Measurements from ENCODE around the gene SIKE1. TPM values are rescaled to one million over a fixed set of nuclear protein-coding genes. Genes with fewer than 3 reads are reported as not detected.
"Not testable (repeated sequence)": the region's sequence is repeated elsewhere in the genome, so short reads cannot be mapped to it uniquely, and the experiment has no call there.

SIKE1 gene
- polyA plus RNA-seq, 1 donor (not counting 4 experiments of a cell fraction or from before 2014, with no cell fraction given), result 40.3 TPM

DNA sequence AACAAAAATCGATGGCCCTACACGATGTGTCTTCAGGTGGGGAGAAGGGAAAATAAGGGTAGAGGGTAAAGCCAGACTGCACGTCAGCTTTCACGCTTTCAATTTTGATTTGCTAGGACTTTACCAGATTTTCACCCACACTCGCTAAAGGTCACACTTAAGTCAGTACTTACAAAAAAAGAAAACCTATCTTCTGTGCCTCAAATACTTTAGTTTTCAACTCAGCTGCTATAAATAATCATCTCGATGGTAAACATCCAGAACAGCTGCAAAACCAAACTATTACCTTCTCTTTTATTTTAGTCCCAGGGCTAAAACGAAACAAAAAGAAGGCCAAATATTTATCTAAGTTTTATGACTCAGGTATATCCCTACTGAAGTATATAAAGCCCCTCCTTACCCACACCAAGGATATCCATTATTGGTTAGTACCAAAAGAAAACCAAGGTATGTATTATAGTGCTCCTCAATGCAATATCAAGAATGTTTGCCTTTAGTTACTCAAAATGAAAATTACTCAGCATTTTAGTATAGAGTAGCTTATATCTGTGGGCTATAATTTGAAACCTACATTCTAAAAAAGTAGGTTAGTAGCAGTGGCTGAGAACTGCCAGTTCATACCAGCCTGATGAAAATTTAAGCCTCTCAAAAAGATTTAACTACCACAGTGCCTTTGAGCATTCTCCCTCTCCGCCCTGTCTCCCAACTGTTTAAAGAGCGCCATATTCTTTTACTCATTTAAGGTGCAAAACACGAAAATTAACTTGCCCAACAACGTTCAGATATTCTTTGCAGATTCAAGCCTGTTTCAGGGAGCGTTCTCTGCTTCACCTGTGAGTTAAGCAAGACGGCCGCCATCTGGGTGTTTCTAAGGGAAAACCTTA lies 24.2 kb downstream of the SIKE1 start:
- Histone ChIP-seq H3K27ac (ENCODE audit: control insufficient read depth, insufficient read depth, low read length) (peak overlapping the region; percentile 99), H3K4me1 (ENCODE audit: control insufficient read depth, extremely low read depth, insufficient read depth, low read length) (peaks cover 30% of the 10 kb centered on the region), H3K36me3 (ENCODE audit: control insufficient read depth in 2 of 2, extremely low read depth in 1 of 2, insufficient read depth in 2 of 2, low read length in 2 of 2) (peaks cover 0 to 3% of the 10 kb centered on the region in 2 experiments), H3K79me2 (ENCODE audit: control insufficient read depth, insufficient read depth, low read length) (peaks cover 64% of the 10 kb centered on the region), H3K9me3 (ENCODE audit: control insufficient read depth, low read depth, low read length) (no peaks in the 10 kb centered on the region), H3K9me1 (ENCODE audit: control insufficient read depth, extremely low read depth, insufficient read depth, low read length) (peaks cover 4% of the 10 kb centered on the region), H3K4me3 (ENCODE audit: control insufficient read depth in 2 of 3, extremely low read depth in 1 of 3, insufficient read depth in 2 of 3, low read depth in 1 of 3, low read length in 3 of 3) (peak overlapping the region; percentile 79 to 99 (median 94)), H2AFZ (ENCODE audit: control insufficient read depth, low read length) (no peak overlapping the region), H3K9ac (ENCODE audit: control insufficient read depth, extremely low read depth, insufficient read depth, low read length) (peak overlapping the region; percentile 100), H3K27me3 (ENCODE audit: control insufficient read depth, extremely low read depth, insufficient read depth, low read length) (no peaks in the 10 kb centered on the region), H3K4me2 (ENCODE audit: control insufficient read depth, extremely low read depth, insufficient read depth, low read depth, low read length) (peak overlapping the region; percentile 92), H4K20me1 (ENCODE audit: control insufficient read depth, extremely low read depth, insufficient read depth, low read length) (peaks cover 44% of the 10 kb centered on the region)
- dilution Hi-C loops (cut with MboI; ENCODE audit: extremely low pct_ligation_motif_present, low sequenced_read_pairs), result no loop called here
- no peak for DNase-seq (ENCODE audit: low read depth, low spot score)
- FAIRE-seq, result no peak
- TF ChIP-seq, protein P1, sequence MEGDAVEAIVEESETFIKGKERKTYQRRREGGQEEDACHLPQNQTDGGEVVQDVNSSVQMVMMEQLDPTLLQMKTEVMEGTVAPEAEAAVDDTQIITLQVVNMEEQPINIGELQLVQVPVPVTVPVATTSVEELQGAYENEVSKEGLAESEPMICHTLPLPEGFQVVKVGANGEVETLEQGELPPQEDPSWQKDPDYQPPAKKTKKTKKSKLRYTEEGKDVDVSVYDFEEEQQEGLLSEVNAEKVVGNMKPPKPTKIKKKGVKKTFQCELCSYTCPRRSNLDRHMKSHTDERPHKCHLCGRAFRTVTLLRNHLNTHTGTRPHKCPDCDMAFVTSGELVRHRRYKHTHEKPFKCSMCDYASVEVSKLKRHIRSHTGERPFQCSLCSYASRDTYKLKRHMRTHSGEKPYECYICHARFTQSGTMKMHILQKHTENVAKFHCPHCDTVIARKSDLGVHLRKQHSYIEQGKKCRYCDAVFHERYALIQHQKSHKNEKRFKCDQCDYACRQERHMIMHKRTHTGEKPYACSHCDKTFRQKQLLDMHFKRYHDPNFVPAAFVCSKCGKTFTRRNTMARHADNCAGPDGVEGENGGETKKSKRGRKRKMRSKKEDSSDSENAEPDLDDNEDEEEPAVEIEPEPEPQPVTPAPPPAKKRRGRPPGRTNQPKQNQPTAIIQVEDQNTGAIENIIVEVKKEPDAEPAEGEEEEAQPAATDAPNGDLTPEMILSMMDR (optimal IDR thresholded peaks at IDR 0.05 in 1 of 3, IDR thresholded peaks at IDR 0.05 in 1 of 3, conservative IDR thresholded peaks at IDR 0.05 in 1 of 3; ENCODE audit: extremely low read depth in 1 of 3, insufficient read depth in 2 of 3, low read length in 3 of 3), result no peak
- TF ChIP-seq EZH2 (IDR thresholded peaks at IDR 0.05; ENCODE audit: low read length), result no peak

DNA sequence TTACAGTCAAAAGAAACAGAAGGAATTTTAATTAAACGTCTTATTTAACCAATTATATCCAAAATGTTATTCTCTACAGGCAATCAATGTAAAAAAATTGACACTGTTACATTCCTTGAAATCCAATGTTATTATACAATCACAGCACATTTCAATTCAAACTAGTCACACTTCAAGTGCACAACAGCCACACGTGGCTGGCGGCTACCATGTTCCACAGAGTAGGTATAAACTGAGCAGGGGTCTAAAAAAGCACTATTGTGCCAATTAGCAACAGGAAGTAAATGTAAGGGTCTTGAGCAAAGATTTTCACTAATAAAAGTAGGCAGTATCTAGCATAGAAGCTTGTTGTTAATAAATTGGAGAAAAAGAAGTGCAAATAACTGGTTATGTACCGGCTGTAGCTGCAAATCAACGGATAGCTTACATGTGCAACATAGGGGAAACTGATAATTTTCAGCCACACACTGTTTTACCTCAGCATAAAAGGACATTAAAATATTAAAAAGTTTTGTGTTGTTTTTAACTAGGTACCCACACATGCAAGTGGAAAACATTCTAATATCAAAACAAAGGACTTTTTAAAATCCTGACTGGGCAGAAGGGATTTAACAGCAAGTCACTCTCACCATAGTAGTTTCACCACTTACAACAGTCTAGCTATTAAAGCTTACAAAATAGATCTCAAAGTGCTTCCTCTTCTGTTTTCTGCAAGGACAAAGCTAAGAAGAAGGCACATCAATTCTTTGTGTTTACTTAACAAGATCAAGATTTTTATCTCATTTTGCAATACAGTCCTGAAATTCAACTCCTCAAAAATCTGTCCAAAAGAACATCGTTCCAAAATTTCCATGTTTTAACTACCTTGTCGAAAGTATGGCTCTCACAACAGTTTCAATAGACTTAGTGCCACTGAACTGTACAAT lies 25.2 kb downstream of the SIKE1 start:
- peaks cover 0 to 12% of the 10 kb centered on the region in 2 experiments for H3K36me3 ChIP-seq (ENCODE audit: control insufficient read depth in 2 of 2, extremely low read depth in 1 of 2, insufficient read depth in 2 of 2, low read length in 2 of 2)
- peaks cover 52% of the 10 kb centered on the region for H4K20me1 ChIP-seq (ENCODE audit: control insufficient read depth, extremely low read depth, insufficient read depth, low read length)
- dilution Hi-C loops (cut with MboI; ENCODE audit: extremely low pct_ligation_motif_present, low sequenced_read_pairs), result no loop called here
- no peak for FAIRE-seq
- H3K9ac ChIP-seq (ENCODE audit: control insufficient read depth, extremely low read depth, insufficient read depth, low read length), result peak overlapping the region; percentile 100
- H2AFZ ChIP-seq (ENCODE audit: control insufficient read depth, low read length), result no peak overlapping the region
- DNase-seq (ENCODE audit: low read depth, low spot score), result no peak
- H3K79me2 ChIP-seq (ENCODE audit: control insufficient read depth, insufficient read depth, low read length), result peaks cover 74% of the 10 kb centered on the region
- no peaks in the 10 kb centered on the region for H3K9me3 ChIP-seq (ENCODE audit: control insufficient read depth, low read depth, low read length)
- H3K9me1 ChIP-seq (ENCODE audit: control insufficient read depth, extremely low read depth, insufficient read depth, low read length), result peaks cover 4% of the 10 kb centered on the region
- no peak for TF ChIP-seq EZH2 (IDR thresholded peaks at IDR 0.05; ENCODE audit: low read length)
- TF ChIP-seq, protein P1 (optimal IDR thresholded peaks at IDR 0.05 in 1 of 3, IDR thresholded peaks at IDR 0.05 in 1 of 3, conservative IDR thresholded peaks at IDR 0.05 in 1 of 3; ENCODE audit: extremely low read depth in 1 of 3, insufficient read depth in 2 of 3, low read length in 3 of 3), result no peak
- peak overlapping the region; percentile 99 for H3K27ac ChIP-seq (ENCODE audit: control insufficient read depth, insufficient read depth, low read length)
- no peaks in the 10 kb centered on the region for H3K27me3 ChIP-seq (ENCODE audit: control insufficient read depth, extremely low read depth, insufficient read depth, low read length)
- peaks cover 30% of the 10 kb centered on the region for H3K4me1 ChIP-seq (ENCODE audit: control insufficient read depth, extremely low read depth, insufficient read depth, low read length)
- H3K4me3 ChIP-seq (ENCODE audit: control insufficient read depth in 2 of 3, extremely low read depth in 1 of 3, insufficient read depth in 2 of 3, low read depth in 1 of 3, low read length in 3 of 3), result peak overlapping the region; percentile 79 to 99 (median 94)
- H3K4me2 ChIP-seq (ENCODE audit: control insufficient read depth, extremely low read depth, insufficient read depth, low read depth, low read length), result peak overlapping the region; percentile 92

DNA sequence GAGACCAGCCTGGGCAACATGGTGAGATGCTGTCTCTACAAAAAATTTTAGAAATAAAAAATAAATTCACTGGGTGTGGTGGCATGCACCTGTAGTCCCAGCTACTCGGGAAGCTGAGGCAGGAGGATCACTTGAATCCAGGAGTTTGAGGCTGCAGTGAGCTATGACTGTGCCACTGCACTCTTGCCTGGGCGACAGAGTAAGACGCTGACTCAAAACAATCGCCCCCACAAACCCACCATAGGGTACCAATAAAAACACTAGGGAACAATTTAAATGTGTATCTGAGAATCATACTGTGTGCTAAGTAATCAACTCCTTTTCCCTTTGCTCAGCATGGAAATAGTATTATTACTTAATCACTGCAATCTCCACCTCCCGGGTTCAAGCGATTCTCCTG lies 26.8 kb downstream of the SIKE1 start:
- Histone ChIP-seq H4K20me1 (ENCODE audit: control insufficient read depth, extremely low read depth, insufficient read depth, low read length) (peaks cover 52% of the 10 kb centered on the region), H3K79me2 (ENCODE audit: control insufficient read depth, insufficient read depth, low read length) (peaks cover 90% of the 10 kb centered on the region), H3K36me3 (ENCODE audit: control insufficient read depth in 2 of 2, extremely low read depth in 1 of 2, insufficient read depth in 2 of 2, low read length in 2 of 2) (peaks cover 5 to 24% of the 10 kb centered on the region in 2 experiments), H3K4me1 (ENCODE audit: control insufficient read depth, extremely low read depth, insufficient read depth, low read length) (peaks cover 29% of the 10 kb centered on the region)
- H3K9ac ChIP-seq (ENCODE audit: control insufficient read depth, extremely low read depth, insufficient read depth, low read length); dilution Hi-C loops (cut with MboI; ENCODE audit: extremely low pct_ligation_motif_present, low sequenced_read_pairs); H2AFZ ChIP-seq (ENCODE audit: control insufficient read depth, low read length); H3K9me3 ChIP-seq (ENCODE audit: control insufficient read depth, low read depth, low read length); H3K27ac ChIP-seq (ENCODE audit: control insufficient read depth, insufficient read depth, low read length); H3K9me1 ChIP-seq (ENCODE audit: control insufficient read depth, extremely low read depth, insufficient read depth, low read length); FAIRE-seq; DNase-seq (ENCODE audit: low read depth, low spot score); H3K27me3 ChIP-seq (ENCODE audit: control insufficient read depth, extremely low read depth, insufficient read depth, low read length); H3K4me2 ChIP-seq (ENCODE audit: control insufficient read depth, extremely low read depth, insufficient read depth, low read depth, low read length); H3K4me3 ChIP-seq (ENCODE audit: control insufficient read depth in 2 of 3, extremely low read depth in 1 of 3, insufficient read depth in 2 of 3, low read depth in 1 of 3, low read length in 3 of 3): not testable (repeated sequence)

All from keratinocyte (primary cell).